SK-N-SH treated with all-trans-retinoic acid at 6 μM for 48 hours (cell line): ENCODE results near the gene SNTN.

ENCODE experiments used
- ARNTL ChIP-seq: fragments of 450-650 bp; formaldehyde crosslinking; IDR thresholded peaks from 2 replicates; pipeline ENCODE4 v1.5.0; 2020; ENCODE audit warnings: low read depth, mild to moderate bottlenecking, moderate library complexity, borderline replicate concordance
- CSDC2 ChIP-seq: fragments of 250-450 bp; sonication (Bioruptor Pico); IDR thresholded peaks from 2 replicates; pipeline ENCODE4 v1.5.0; 2020; ENCODE audit warnings: mild to moderate bottlenecking, moderate library complexity
- RARB ChIP-seq: fragments of 250-450 bp; sonication (Bioruptor Pico); IDR thresholded peaks from 2 replicates; pipeline ENCODE4 v1.8.0; 2021; ENCODE audit warnings: mild to moderate bottlenecking, moderate library complexity
- SNAI2 ChIP-seq: fragments of 250-450 bp; sonication (Bioruptor Pico); IDR thresholded peaks from 2 replicates; pipeline ENCODE4 v1.5.0; 2020; ENCODE audit warnings: mild to moderate bottlenecking, moderate library complexity
- ZFP3 ChIP-seq: fragments of 250-450 bp; sonication (Bioruptor Pico); IDR thresholded peaks from 2 replicates; pipeline ENCODE4 v1.5.0; 2020; ENCODE audit warnings: mild to moderate bottlenecking, moderate library complexity
- ZFP30 ChIP-seq: fragments of 450-650 bp; formaldehyde crosslinking; IDR thresholded peaks from 2 replicates; pipeline ENCODE4 v1.5.0; 2022; ENCODE audit warnings: mild to moderate bottlenecking, moderate library complexity
- ZNF70 ChIP-seq: fragments of 450-650 bp; formaldehyde crosslinking; IDR thresholded peaks from 2 replicates; pipeline ENCODE4 v1.5.0; 2020; ENCODE audit warnings: mild to moderate bottlenecking, moderate library complexity
- ZNF8 ChIP-seq: fragments of 450-650 bp; formaldehyde crosslinking; IDR thresholded peaks from 2 replicates; pipeline ENCODE4 v1.5.0; 2020; ENCODE audit warnings: mild to moderate bottlenecking, moderate library complexity

DNA sequence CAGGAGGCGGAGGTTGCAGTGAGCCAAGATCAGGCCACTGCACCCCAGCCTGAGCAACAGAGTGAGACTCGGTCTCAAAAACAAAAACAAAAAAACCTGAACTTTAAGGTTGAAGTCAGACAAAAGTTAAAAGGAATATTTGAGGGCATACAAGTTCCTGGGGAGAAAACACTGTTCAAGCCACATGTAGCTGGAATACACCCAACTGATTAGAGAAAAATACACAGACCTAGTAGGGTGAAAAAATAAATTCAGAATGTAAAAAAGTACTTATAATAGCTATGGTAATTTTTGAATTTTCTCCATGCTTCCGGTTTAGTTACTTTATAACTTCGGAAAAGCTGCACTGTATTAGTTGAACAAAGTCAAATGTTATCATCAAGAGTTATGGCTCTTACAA, 42.6 kb upstream of the SNTN start:
- TF ChIP-seq ZNF70 (CRISPR knock-in tag) (no peak), ARNTL (CRISPR knock-in tag) (no peak), ZFP3 (no peak), CSDC2 (CRISPR knock-in tag) (no peak), SNAI2 (CRISPR knock-in tag) (no peak), ZFP30 (CRISPR knock-in tag) (no peak), RARB (CRISPR knock-in tag) (no peak), ZNF8 (no peak)
